HG02610 (cell line): ENCODE data around the gene OTUD4.
A peak's percentile ranks its signal among the peaks of the same experiment; 100 is the strongest.
"Not testable (repeated sequence)": the region's sequence is repeated elsewhere in the genome, so short reads cannot be mapped to it uniquely, and the experiment has no call there.

ENCODE experiments used
- ATAC-seq: cut with Tn5 transposase; IDR thresholded peaks from one replicate; pipeline ENCODE4 v1.9.1; 2021; ENCODE audit warnings: mild to moderate bottlenecking, moderate library complexity; ENCODE audit not compliant: unreplicated experiment

The OTUD4 gene

GRCh38 chr4:145181091-145181501 is 707 bp upstream of the OTUD4 start:
- ATAC-seq: no peak

GRCh38 chr4:145179861-145180297 is 510 bp downstream of the OTUD4 start:
- ATAC-seq: not testable (repeated sequence)

GRCh38 chr4:145179281-145179860 is 1.0 kb downstream of the OTUD4 start:
- peak; percentile 36 for ATAC-seq

GRCh38 chr4:145178740-145179280 is 1.6 kb downstream of the OTUD4 start:
- ATAC-seq: no peak

- ATAC-seq: no peak
These were observed 2.4 kb downstream of the OTUD4 start for GRCh38 chr4:145177906-145178538.

GRCh38 chr4:145177511-145177905 is 2.9 kb downstream of the OTUD4 start:
- ATAC-seq: no peak

GRCh38 chr4:145176641-145177432 is 3.6 kb downstream of the OTUD4 start:
- no peak for ATAC-seq

- ATAC-seq: no peak
These were observed 8.5 kb downstream of the OTUD4 start for GRCh38 chr4:145171911-145172310.

GRCh38 chr4:145170223-145170622 is 10.2 kb downstream of the OTUD4 start:
- no peak for ATAC-seq

GRCh38 chr4:145168581-145169187 is 11.7 kb downstream of the OTUD4 start:
- ATAC-seq: no peak

GRCh38 chr4:145167887-145168286 is 12.5 kb downstream of the OTUD4 start:
- ATAC-seq: no peak

- no peak for ATAC-seq
These were observed 18.8 kb downstream of the OTUD4 start for GRCh38 chr4:145161549-145161948.

- no peak for ATAC-seq
These were observed 23.4 kb downstream of the OTUD4 start for GRCh38 chr4:145156986-145157385.

GRCh38 chr4:145155268-145155870 is 25.0 kb downstream of the OTUD4 start:
- no peak for ATAC-seq

- peak; percentile 56 for ATAC-seq
These were observed 25.8 kb downstream of the OTUD4 start for GRCh38 chr4:145154573-145154972.

GRCh38 chr4:145153904-145154298 is 26.5 kb downstream of the OTUD4 start:
- ATAC-seq: no peak

GRCh38 chr4:145153181-145153903 is 27.0 kb downstream of the OTUD4 start:
- no peak for ATAC-seq

GRCh38 chr4:145148980-145149379 is 31.4 kb downstream of the OTUD4 start:
- no peak for ATAC-seq

- ATAC-seq: not testable (repeated sequence)
These were observed 44.2 kb downstream of the OTUD4 start for GRCh38 chr4:145136219-145136618.

- ATAC-seq: peak; percentile 91
These were observed 47.8 kb downstream of the OTUD4 start for GRCh38 chr4:145132511-145133098.
